Measurements from ENCODE around the gene SF3B3. TPM values are rescaled to one million over a fixed set of nuclear protein-coding genes. Genes with fewer than 3 reads are reported as not detected.

SF3B3 gene
- total and polyA plus RNA-seq, 2 of the 13 experiments (the other 11 are each of a cell fraction or from before 2014, with no cell fraction given) = 157 to 500 TPM

DNA sequence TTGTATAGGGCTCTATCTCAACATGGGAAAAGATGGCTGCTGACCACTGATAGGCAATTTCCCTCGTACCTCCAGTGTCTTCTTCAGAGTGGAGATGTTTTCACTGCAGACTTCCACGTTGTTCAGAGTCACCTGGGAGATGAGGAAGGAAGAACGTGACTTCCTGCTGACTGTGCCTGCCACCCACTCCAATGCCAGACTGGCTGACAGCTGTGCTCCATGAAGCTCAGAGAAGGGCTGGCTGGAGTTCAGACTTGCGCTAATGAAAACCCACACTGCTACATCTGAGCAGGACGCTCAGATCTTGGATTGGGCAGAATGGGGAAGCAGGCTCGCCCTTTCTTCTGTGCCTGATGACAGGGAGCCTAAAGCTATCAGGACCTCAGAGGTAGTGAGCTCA is 33.4 kb upstream of the SF3B3 start:
- CTCF ChIA-PET (ENCODE audit: low intra/inter-chr PET ratio, low total read pairs) = no interaction called here
- no peak overlapping the region for H2AFZ ChIP-seq (ENCODE audit: low read length)
- no TSS peak for BruUV-seq (replicated peaks)
- H3K4me3 ChIP-seq (replicated peaks in 1 of 3; ENCODE audit: insufficient read depth in 1 of 3, low read depth in 2 of 3, low read length in 3 of 3) = no peak overlapping the region
- H3K36me3 ChIP-seq (replicated peaks in 1 of 2; ENCODE audit: control insufficient read depth in 1 of 2, insufficient read depth in 2 of 2, low read length in 2 of 2) = peaks cover 13 to 42% of the 10 kb centered on the region in 2 experiments
- H3K9me3 ChIP-seq (ENCODE audit: low read length) = no peaks in the 10 kb centered on the region
- H3K27me3 ChIP-seq (ENCODE audit: control insufficient read depth in 1 of 2, insufficient read depth in 2 of 2, low read length in 2 of 2) = no peaks in the 10 kb centered on the region
- in situ Hi-C loops (cut with HindIII; ENCODE audit: extremely low pct_ligation_motif_present, low pct_unique_long_range_greater_than_20kb) = no loop called here
- no peaks in the 10 kb centered on the region for H3K79me2 ChIP-seq (ENCODE audit: insufficient read depth, low read length)
- FAIRE-seq (no peak), ATAC-seq (no peak), DNase-seq (ENCODE audit: low spot score) (no peak)
- H3K9ac ChIP-seq (ENCODE audit: insufficient read depth, low read depth, low read length) = no peak overlapping the region
- WGBS (ENCODE audit: low lambda C conversion rate) = 94% methylated on average over 6 of the region's 6 CpGs
- TF ChIP-seq, protein P1, sequence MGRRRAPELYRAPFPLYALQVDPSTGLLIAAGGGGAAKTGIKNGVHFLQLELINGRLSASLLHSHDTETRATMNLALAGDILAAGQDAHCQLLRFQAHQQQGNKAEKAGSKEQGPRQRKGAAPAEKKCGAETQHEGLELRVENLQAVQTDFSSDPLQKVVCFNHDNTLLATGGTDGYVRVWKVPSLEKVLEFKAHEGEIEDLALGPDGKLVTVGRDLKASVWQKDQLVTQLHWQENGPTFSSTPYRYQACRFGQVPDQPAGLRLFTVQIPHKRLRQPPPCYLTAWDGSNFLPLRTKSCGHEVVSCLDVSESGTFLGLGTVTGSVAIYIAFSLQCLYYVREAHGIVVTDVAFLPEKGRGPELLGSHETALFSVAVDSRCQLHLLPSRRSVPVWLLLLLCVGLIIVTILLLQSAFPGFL (CRISPR knock-in tag; IDR thresholded peaks at IDR 0.05) = no peak
- no peak for TF ChIP-seq XRCC5 (optimal IDR thresholded peaks at IDR 0.05; ENCODE audit: low read length)
- H3K4me2 ChIP-seq (ENCODE audit: low read depth, low read length) = no peak overlapping the region
- no peaks in the 10 kb centered on the region for H4K20me1 ChIP-seq (ENCODE audit: insufficient read depth, low read length)
- intact Hi-C loops (cut with micrococcal nuclease; ENCODE audit: unreplicated experiment) = no loop called here
- POLR2A ChIA-PET = no interaction called here
- H3K4me1 ChIP-seq (ENCODE audit: insufficient read depth, low read length) = no peaks in the 10 kb centered on the region
- no peak overlapping the region for H3K27ac ChIP-seq (ENCODE audit: extremely low read length, insufficient read depth, low read length)

DNA sequence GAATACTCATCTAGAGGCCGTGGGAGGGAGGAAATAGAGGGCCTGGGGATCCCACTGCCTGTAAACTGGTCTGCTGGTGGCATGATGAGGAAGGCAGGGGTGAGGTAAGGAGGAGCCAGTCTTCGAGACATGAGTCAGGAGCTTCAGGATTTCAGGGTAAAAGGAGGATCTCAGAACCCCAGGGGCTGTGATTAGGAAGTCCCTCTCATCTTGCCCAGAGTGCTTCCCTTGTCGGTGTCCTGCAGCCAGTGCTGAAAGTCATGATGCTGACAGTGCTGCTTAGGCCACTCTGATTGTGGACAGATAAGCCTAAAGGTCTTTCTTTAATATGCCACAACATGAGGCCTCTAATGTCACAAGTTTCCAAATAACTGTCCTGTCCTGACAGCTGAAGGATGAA is 29.8 kb upstream of the SF3B3 start:
- FAIRE-seq (no peak), DNase-seq (ENCODE audit: low spot score) (no peak), ATAC-seq (no peak)
- Histone ChIP-seq H3K79me2 (ENCODE audit: insufficient read depth, low read length) (no peaks in the 10 kb centered on the region), H3K27ac (ENCODE audit: extremely low read length, insufficient read depth, low read length) (no peak overlapping the region), H3K4me3 (replicated peaks in 1 of 3; ENCODE audit: insufficient read depth in 1 of 3, low read depth in 2 of 3, low read length in 3 of 3) (no peak overlapping the region), H3K4me2 (ENCODE audit: low read depth, low read length) (no peak overlapping the region), H2AFZ (ENCODE audit: low read length) (no peak overlapping the region), H3K9ac (ENCODE audit: insufficient read depth, low read depth, low read length) (no peak overlapping the region), H3K9me3 (ENCODE audit: low read length) (no peaks in the 10 kb centered on the region), H4K20me1 (ENCODE audit: insufficient read depth, low read length) (no peaks in the 10 kb centered on the region), H3K36me3 (replicated peaks in 1 of 2; ENCODE audit: control insufficient read depth in 1 of 2, insufficient read depth in 2 of 2, low read length in 2 of 2) (peaks cover 24 to 69% of the 10 kb centered on the region in 2 experiments), H3K27me3 (ENCODE audit: control insufficient read depth in 1 of 2, insufficient read depth in 2 of 2, low read length in 2 of 2) (no peaks in the 10 kb centered on the region), H3K4me1 (ENCODE audit: insufficient read depth, low read length) (no peaks in the 10 kb centered on the region)
- in situ Hi-C loops (cut with HindIII; ENCODE audit: extremely low pct_ligation_motif_present, low pct_unique_long_range_greater_than_20kb) = no loop called here
- POLR2A ChIA-PET = no interaction called here
- CTCF ChIA-PET (ENCODE audit: low intra/inter-chr PET ratio, low total read pairs) = no interaction called here
- intact Hi-C loops (cut with micrococcal nuclease; ENCODE audit: unreplicated experiment) = no loop called here
- no TSS peak for BruUV-seq (replicated peaks)
- WGBS (ENCODE audit: low lambda C conversion rate) = 93% methylated on average over 3 of the region's 3 CpGs
- TF ChIP-seq ZNF382 (CRISPR knock-in tag; IDR thresholded peaks at IDR 0.05; ENCODE audit: borderline replicate concordance) (no peak), HHEX (CRISPR knock-in tag; IDR thresholded peaks at IDR 0.05) (no peak), ZNF781 (CRISPR knock-in tag; IDR thresholded peaks at IDR 0.05; ENCODE audit: borderline replicate concordance, not compliant biosample characterization) (no peak), NFIB (CRISPR knock-in tag; IDR thresholded peaks at IDR 0.05; ENCODE audit: borderline replicate concordance) (no peak), NRL (CRISPR knock-in tag; IDR thresholded peaks at IDR 0.05; ENCODE audit: borderline replicate concordance) (no peak), TARDBP (CRISPR knock-in tag; IDR thresholded peaks at IDR 0.05) (no peak), RCOR2 (CRISPR knock-in tag; IDR thresholded peaks at IDR 0.05) (no peak), ZBTB21 (CRISPR knock-in tag; IDR thresholded peaks at IDR 0.05) (no peak)
- TF ChIP-seq, protein P2, sequence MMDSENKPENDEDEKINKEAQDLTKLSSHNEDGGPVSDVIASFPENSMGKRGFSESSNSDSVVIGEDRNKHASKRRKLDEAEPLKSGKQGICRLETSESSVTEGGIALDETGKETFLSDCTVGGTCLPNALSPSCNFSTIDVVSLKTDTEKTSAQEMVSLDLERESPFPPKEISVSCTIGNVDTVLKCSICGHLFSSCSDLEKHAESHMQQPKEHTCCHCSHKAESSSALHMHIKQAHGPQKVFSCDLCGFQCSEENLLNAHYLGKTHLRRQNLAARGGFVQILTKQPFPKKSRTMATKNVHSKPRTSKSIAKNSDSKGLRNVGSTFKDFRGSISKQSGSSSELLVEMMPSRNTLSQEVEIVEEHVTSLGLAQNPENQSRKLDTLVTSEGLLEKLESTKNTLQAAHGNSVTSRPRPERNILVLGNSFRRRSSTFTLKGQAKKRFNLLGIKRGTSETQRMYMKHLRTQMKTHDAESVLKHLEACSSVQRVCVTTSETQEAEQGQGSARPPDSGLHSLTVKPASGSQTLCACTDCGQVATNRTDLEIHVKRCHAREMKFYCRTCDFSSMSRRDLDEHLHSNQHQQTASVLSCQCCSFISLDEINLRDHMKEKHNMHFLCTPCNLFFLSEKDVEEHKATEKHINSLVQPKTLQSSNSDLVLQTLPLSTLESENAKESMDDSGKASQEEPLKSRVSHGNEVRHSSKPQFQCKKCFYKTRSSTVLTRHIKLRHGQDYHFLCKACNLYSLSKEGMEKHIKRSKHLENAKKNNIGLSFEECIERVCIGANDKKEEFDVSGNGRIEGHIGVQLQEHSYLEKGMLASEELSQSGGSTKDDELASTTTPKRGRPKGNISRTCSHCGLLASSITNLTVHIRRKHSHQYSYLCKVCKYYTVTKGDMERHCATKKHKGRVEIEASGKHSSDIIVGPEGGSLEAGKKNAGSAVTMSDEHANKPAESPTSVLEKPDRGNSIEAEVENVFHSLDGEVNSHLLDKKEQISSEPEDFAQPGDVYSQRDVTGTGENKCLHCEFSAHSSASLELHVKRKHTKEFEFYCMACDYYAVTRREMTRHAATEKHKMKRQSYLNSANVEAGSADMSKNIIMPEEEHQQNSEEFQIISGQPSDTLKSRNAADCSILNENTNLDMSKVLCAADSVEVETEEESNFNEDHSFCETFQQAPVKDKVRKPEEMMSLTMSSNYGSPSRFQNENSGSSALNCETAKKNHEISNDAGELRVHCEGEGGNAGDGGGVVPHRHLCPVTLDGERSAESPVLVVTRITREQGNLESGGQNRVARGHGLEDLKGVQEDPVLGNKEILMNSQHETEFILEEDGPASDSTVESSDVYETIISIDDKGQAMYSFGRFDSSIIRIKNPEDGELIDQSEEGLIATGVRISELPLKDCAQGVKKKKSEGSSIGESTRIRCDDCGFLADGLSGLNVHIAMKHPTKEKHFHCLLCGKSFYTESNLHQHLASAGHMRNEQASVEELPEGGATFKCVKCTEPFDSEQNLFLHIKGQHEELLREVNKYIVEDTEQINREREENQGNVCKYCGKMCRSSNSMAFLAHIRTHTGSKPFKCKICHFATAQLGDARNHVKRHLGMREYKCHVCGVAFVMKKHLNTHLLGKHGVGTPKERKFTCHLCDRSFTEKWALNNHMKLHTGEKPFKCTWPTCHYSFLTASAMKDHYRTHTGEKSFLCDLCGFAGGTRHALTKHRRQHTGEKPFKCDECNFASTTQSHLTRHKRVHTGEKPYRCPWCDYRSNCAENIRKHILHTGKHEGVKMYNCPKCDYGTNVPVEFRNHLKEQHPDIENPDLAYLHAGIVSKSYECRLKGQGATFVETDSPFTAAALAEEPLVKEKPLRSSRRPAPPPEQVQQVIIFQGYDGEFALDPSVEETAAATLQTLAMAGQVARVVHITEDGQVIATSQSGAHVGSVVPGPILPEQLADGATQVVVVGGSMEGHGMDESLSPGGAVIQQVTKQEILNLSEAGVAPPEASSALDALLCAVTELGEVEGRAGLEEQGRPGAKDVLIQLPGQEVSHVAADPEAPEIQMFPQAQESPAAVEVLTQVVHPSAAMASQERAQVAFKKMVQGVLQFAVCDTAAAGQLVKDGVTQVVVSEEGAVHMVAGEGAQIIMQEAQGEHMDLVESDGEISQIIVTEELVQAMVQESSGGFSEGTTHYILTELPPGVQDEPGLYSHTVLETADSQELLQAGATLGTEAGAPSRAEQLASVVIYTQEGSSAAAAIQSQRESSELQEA (CRISPR knock-in tag; IDR thresholded peaks at IDR 0.05; ENCODE audit: not compliant biosample characterization) = no peak
